ENCODE data around the gene GET4. TPM values are rescaled to one million over a fixed set of nuclear protein-coding genes. Genes with fewer than 3 reads are reported as not detected.

The GET4 gene
- total and polyA plus RNA-seq, 2 of the 8 experiments (the other 6 are each of a cell fraction or from before 2014, with no cell fraction given) = 56.7 to 74.1 TPM

- Histone ChIP-seq H2BK12ac (ENCODE audit: low read depth, low read length) (no peak overlapping the region), H3K18ac (ENCODE audit: extremely low read depth, low read length) (no peak overlapping the region; the same call in 1 of the 2 replicates), H3K4me1 (replicated peaks in 1 of 4; ENCODE audit: control insufficient read depth in 3 of 4, insufficient read depth in 4 of 4, low read length in 3 of 4) (peaks cover 0 to 8% (median 4%) of the 10 kb centered on the region in 4 experiments; a peak in 5 of 7 replicates), H3K36me3 (ENCODE audit: control insufficient read depth in 2 of 4, insufficient read depth in 4 of 4, low read length in 3 of 4) (peaks cover 0 to 16% (median 6%) of the 10 kb centered on the region in 4 experiments; a peak in 6 of 8 replicates), H3K9me3 (ENCODE audit: insufficient read depth in 2 of 2, low read depth in 1 of 2, low read length in 1 of 2) (no peaks in the 10 kb centered on the region), H4K20me1 (replicated peaks in 1 of 2; ENCODE audit: control insufficient read depth in 1 of 2, insufficient read depth in 2 of 2, low read length in 2 of 2) (peaks cover 1 to 3% of the 10 kb centered on the region in 2 experiments), H3K79me1 (ENCODE audit: low read depth, low read length) (no peaks in the 10 kb centered on the region; the same call in 1 of the 2 replicates), H4K5ac (ENCODE audit: insufficient read length, low read depth, low read length) (peak overlapping the region; percentile 52), H3K9ac (replicated peaks in 1 of 4; ENCODE audit: extremely low read depth in 1 of 4, low read depth in 3 of 4, low read length in 3 of 4) (no peak overlapping the region), H4K91ac (replicated peaks; ENCODE audit: insufficient read length, low read length) (no peak overlapping the region), H2AK5ac (ENCODE audit: low read depth, low read length) (no peak overlapping the region), H2BK20ac (ENCODE audit: low read length) (no peak overlapping the region), H3K27me3 (replicated peaks in 1 of 4; ENCODE audit: control insufficient read depth in 3 of 4, extremely low read depth in 1 of 4, insufficient read depth in 3 of 4, low read length in 3 of 4) (peaks cover 0 to 4% (median 3%) of the 10 kb centered on the region in 4 experiments; a peak in 2 of 7 replicates), H2AFZ (ENCODE audit: low read length) (no peak overlapping the region), H3K4me3 (ENCODE audit: extremely low read depth in 1 of 4, insufficient read depth in 2 of 4, low read depth in 3 of 4, low read length in 4 of 4) (no peak overlapping the region), H3K27ac (ENCODE audit: low read depth, low read length) (no peak overlapping the region), H3K4me2 (ENCODE audit: insufficient read depth in 1 of 2, low read depth in 2 of 2, low read length in 2 of 2) (peak overlapping the region in 1 of 2 experiments; percentile 20; a peak in 1 of 4 replicates), H4K8ac (ENCODE audit: extremely low read depth, insufficient read depth, low read length) (peak overlapping the region; percentile 62; the same call in 1 of the 2 replicates), H3K14ac (ENCODE audit: insufficient read length) (no peak overlapping the region), H3K4ac (replicated peaks; ENCODE audit: insufficient read length, low read depth, low read length) (no peak overlapping the region), H3K56ac (replicated peaks; ENCODE audit: insufficient read length, low read depth, low read length) (no peak overlapping the region), H3K23ac (ENCODE audit: insufficient read length) (no peak overlapping the region), H2BK120ac (replicated peaks; ENCODE audit: low read depth, low read length) (no peak overlapping the region), H2BK15ac (ENCODE audit: low read length) (no peak overlapping the region), H3K23me2 (ENCODE audit: low read depth, low read length) (no peaks in the 10 kb centered on the region), H2BK5ac (ENCODE audit: low read depth, low read length) (0 out of 2 replicates have a peak overlapping the region, but pooled peaks have one; percentile 44), H3K79me2 (ENCODE audit: control insufficient read depth in 1 of 2, insufficient read depth in 2 of 2, low read length in 2 of 2) (no peaks in the 10 kb centered on the region)
- TF ChIP-seq MAX (IDR thresholded peaks at IDR 0.05) (no peak), E2F6 (IDR thresholded peaks at IDR 0.05) (no peak), KDM4A (IDR thresholded peaks at IDR 0.05; ENCODE audit: low read depth, low read length, severe bottlenecking) (no peak), PHF8 (conservative IDR thresholded peaks at IDR 0.05; ENCODE audit: low read depth, low read length) (no peak), NANOG (IDR thresholded peaks at IDR 0.05; ENCODE audit: insufficient read depth, low read depth, low read length, poor library complexity, severe bottlenecking) (no peak), SRF (IDR thresholded peaks at IDR 0.05; ENCODE audit: low read depth, low read length) (no peak)
- CTCF ChIA-PET (ENCODE audit: partially characterized antibody) = interaction anchor here (0.7 to 1.5 kb wide), 6 partner anchors 9 to 35 kb away, joined by 3 to 7 read pairs (median 4); no protein-coding TSS in a partner anchor
- POLR2A ChIA-PET (ENCODE audit: partially characterized antibody) = interaction anchor here (1.0 to 1.8 kb wide), 4 partner anchors 9 to 48 kb away, joined by 3 to 4 read pairs (median 3); partner anchors contain the start of gene GET4
- WGBS, 2 experiments (ENCODE audit: extremely low coverage in 1 of 2, insufficient coverage in 1 of 2, insufficient read length in 1 of 2, insufficient replicate concordance in 2 of 2, low coverage in 1 of 2, low lambda C conversion rate in 2 of 2, missing lambda C conversion rate in 1 of 2) = 91% methylated on average over 4 of the region's 8 CpGs; no CpG with 5 or more reads in 1 of the 2 experiments
- FAIRE-seq (no peak), DNase-seq (ENCODE audit: low read depth in 1 of 2, low spot score in 2 of 2) (no peak)
Measured at GRCh38 chr7:901041-901387, 24.7 kb downstream of the GET4 start.

Measured in H1 (cell line).